8988T (cell line): ENCODE measurements around the gene PTEN.

Experiments used
- DNase-seq: peaks from one replicate; pipeline ENCODE4 v3.0.0; 2011

PTEN gene

GRCh38 chr10:87987206-87987605, 123.8 kb downstream of the PTEN start:
- no peak for DNase-seq

GRCh38 chr10:87991946-87992345, 128.5 kb downstream of the PTEN start:
- no peak for DNase-seq

GRCh38 chr10:88004451-88004850, 141.0 kb downstream of the PTEN start:
- no peak for DNase-seq

GRCh38 chr10:88006261-88006660, 142.8 kb downstream of the PTEN start:
- DNase-seq: no peak

GRCh38 chr10:88008866-88009470, 145.5 kb downstream of the PTEN start:
- DNase-seq: no peak

- DNase-seq: no peak
These were observed 149.2 kb downstream of the PTEN start for GRCh38 chr10:88012641-88013040.

- no peak for DNase-seq
These were observed 154.4 kb downstream of the PTEN start for GRCh38 chr10:88017781-88018180.

- no peak for DNase-seq
These were observed 156.3 kb downstream of the PTEN start for GRCh38 chr10:88019753-88020152.
